CD4-positive, alpha-beta memory T cell (primary cell): ENCODE measurements around the gene FAM168B. TPM values are rescaled to one million over a fixed set of nuclear protein-coding genes. Genes with fewer than 3 reads are reported as not detected.

Experiments used
- CTCF ChIA-PET: fragments of 350-600 bp; sonication (Branson Sonifier 250); formaldehyde crosslinking; loops from one replicate; lab custom pipeline; 2021; ENCODE audit warnings: inconsistent platforms; ENCODE audit not compliant: partially characterized antibody; lab: Charles Lee
- POLR2A ChIA-PET: fragments of 350-600 bp; sonication (Branson Sonifier 250); formaldehyde crosslinking; loops from one replicate; lab custom pipeline; 2021; ENCODE audit not compliant: partially characterized antibody; lab: Charles Lee
- DNase-seq, 5 donors: peaks; one replicate each; pipeline versions ENCODE4 v3.0.0 to v3.0.0-alpha.2; 2020 to 2022; ENCODE audit warnings: mixed read lengths in 1 of 5
- H3K27ac ChIP-seq: one replicate; pipeline ENCODE4 v1.7.0; 2013; ENCODE audit warnings: low read depth, low read length
- H3K27me3 ChIP-seq: 2 replicates; pipeline ENCODE4 v1.7.0; 2013; ENCODE audit warnings: mild to moderate bottlenecking, low read length, moderate library complexity; ENCODE audit not compliant: insufficient read depth
- H3K36me3 ChIP-seq: 2 replicates; pipeline ENCODE4 v1.7.0; 2013; ENCODE audit warnings: mild to moderate bottlenecking, low read length, moderate library complexity; ENCODE audit not compliant: insufficient read depth
- H3K4me1 ChIP-seq: 2 replicates; pipeline ENCODE4 v1.7.0; 2013; ENCODE audit warnings: mild to moderate bottlenecking, low read length, moderate library complexity; ENCODE audit not compliant: insufficient read depth
- H3K4me3 ChIP-seq, 2 donors: one replicate each; pipeline ENCODE4 v1.7.0; 2013; ENCODE audit warnings: low read length in 2 of 2, mild to moderate bottlenecking in 1 of 2
- H3K9me3 ChIP-seq, 2 donors: one replicate each; pipeline ENCODE4 v1.7.0; 2013; ENCODE audit warnings: low read length in 2 of 2, control low read depth in 1 of 2; ENCODE audit not compliant: control insufficient read depth in 1 of 2
- H3K27ac Mint-ChIP-seq, 7 donors: one replicate each; pipeline ENCODE4 v1.8.0; 2020 to 2021; ENCODE audit warnings: mixed read lengths in 7 of 7, mild to moderate bottlenecking in 6 of 7, inconsistent platforms in 3 of 7, moderate library complexity in 3 of 7
- H3K27me3 Mint-ChIP-seq, 2 donors: one replicate each; pipeline ENCODE4 v1.8.0; 2020 to 2021; ENCODE audit warnings: mixed read lengths in 2 of 2
- H3K36me3 Mint-ChIP-seq, 2 donors: one replicate each; pipeline ENCODE4 v1.8.0; 2020 to 2021; ENCODE audit warnings: mixed read lengths in 2 of 2, inconsistent platforms in 1 of 2, mild to moderate bottlenecking in 1 of 2
- H3K4me1 Mint-ChIP-seq, 4 donors: one replicate each; pipeline ENCODE4 v1.8.0; 2020 to 2021; ENCODE audit warnings: mixed read lengths in 4 of 4, mild to moderate bottlenecking in 1 of 4
- H3K4me3 Mint-ChIP-seq, 8 donors: one replicate each; pipeline ENCODE4 v1.8.0; 2020 to 2021; ENCODE audit warnings: mixed read lengths in 8 of 8, mild to moderate bottlenecking in 7 of 8, moderate library complexity in 6 of 8, inconsistent platforms in 3 of 8
- H3K9me3 Mint-ChIP-seq, 8 donors: one replicate each; pipeline ENCODE4 v1.8.0; 2020 to 2021; ENCODE audit warnings: mixed read lengths in 8 of 8, mild to moderate bottlenecking in 5 of 8, inconsistent platforms in 3 of 8, moderate library complexity in 1 of 8
- intact Hi-C: fragments of 100-400 bp; cut with micrococcal nuclease; formaldehyde crosslinking; loops from one replicate; pipeline ENCODE4 v1.15.1; 2023
- polyA plus RNA-seq, 2 donors: library from polyadenylated mRNA; unstranded; fragments of 300-500 nt; fragmentation: Illumina TruSeq; gene quantifications; one replicate each; pipeline ENCODE4 v1.2.3, GENCODE V29; 2021
- total RNA-seq, 2 experiments: library from RNA; stranded (reverse); gene quantifications; one replicate each; pipeline ENCODE4 v1.2.3, GENCODE V29; 2021

The FAM168B gene
- total and polyA plus RNA-seq, 4 experiments from 2014 or later = 17.4 to 81.0 (median 58.3) TPM

DNA sequence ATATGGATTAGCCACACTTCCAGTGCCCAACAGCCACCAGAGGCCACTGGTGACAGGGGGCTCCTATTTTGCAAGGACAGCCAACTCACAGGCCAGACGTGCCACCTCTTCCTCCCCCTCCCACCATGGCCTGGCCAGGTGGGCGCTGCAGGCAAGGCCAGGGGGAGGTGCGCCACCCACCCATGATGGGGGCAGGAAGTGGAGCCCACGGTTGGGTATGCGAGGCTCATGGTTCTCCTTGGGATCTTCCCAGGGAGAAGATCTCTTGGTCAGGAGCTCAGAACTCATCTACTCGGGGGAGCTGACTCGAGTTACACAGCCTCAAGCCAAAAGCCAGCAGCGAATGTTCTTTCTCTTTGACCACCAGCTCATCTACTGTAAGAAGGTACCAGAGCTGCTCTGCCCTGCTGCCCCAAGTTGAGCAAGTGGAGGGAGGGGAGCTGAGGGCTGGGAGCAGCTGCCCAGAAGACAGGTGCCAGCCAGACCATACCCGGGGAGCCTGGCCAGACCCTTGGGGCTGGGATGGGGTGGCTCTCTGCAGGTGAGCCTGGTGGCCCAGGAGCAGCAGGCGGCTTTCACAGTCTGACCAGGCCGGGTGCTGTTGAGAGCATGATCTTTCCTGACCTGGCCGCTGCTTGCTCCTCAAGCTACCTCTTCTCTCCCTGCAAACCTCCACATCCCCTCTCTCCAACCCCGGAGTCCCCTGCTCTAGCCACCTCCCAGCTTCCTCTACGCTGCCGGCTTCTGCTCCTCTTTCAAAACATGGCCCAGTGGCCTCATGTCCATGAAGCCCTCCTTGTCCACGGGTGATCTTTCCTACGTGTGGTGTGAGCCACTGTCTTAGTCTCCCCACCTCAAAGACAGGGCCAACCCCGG is 49.8 kb downstream of the FAM168B start:
- peak overlapping the region in 3 of 7 donors; percentile 22 to 66 (median 42) for H3K27ac Mint-ChIP-seq
- H3K27me3 Mint-ChIP-seq = peaks cover 0 to 1% of the 10 kb centered on the region in 2 donors
- H3K4me1 ChIP-seq = peaks cover 39% of the 10 kb centered on the region
- peaks cover 9% of the 10 kb centered on the region for H3K36me3 ChIP-seq
- no peak overlapping the region for H3K4me3 Mint-ChIP-seq
- ChIA-PET CTCF (no interaction called here), POLR2A (no interaction called here)
- no peaks in the 10 kb centered on the region for H3K27me3 ChIP-seq
- H3K36me3 Mint-ChIP-seq = peaks cover 11 to 17% of the 10 kb centered on the region in 2 donors
- no peak overlapping the region for H3K27ac ChIP-seq
- peaks cover 15 to 35% (median 23%) of the 10 kb centered on the region in 4 donors for H3K4me1 Mint-ChIP-seq
- DNase-seq = no peak
- no peaks in the 10 kb centered on the region for H3K9me3 Mint-ChIP-seq
- intact Hi-C loops = no loop called here
- no peak overlapping the region for H3K4me3 ChIP-seq
- no peaks in the 10 kb centered on the region for H3K9me3 ChIP-seq

DNA sequence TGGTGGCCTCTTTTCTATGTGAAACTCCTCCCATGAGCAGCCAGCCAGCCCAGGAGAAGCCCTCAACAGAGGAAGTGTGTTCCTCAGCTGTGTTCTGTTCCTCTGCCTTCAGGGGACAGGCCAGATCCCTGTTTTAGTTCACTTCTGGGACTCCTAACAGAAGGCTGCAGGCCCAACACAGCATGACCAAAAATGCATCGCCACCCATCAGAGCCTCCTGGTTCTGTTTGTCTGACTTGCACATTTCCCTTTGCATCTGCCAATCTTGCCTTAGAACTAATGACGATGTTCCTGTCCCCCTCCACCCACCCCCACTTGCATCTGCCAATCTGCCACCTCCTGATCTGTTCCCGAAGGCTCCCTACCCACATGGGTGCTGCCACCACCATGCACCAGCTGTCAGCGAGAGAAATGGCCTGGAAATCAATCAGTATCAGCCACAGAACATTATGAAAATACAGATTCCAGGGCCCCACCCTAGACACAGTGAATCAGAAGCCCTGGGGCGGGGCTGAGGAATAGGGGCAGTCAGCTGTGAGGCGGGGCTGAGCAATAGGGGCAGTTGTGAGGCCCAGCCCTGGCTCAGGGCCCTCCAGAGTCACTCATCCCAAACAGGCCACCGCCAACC is 51.0 kb downstream of the FAM168B start:
- Histone ChIP-seq H3K4me1 (peaks cover 39% of the 10 kb centered on the region), H3K27ac (no peak overlapping the region), H3K9me3 (no peaks in the 10 kb centered on the region), H3K4me3 (no peak overlapping the region), H3K36me3 (peaks cover 3% of the 10 kb centered on the region), H3K27me3 (no peaks in the 10 kb centered on the region)
- peaks cover 1 to 3% of the 10 kb centered on the region in 2 donors for H3K27me3 Mint-ChIP-seq
- no peaks in the 10 kb centered on the region for H3K9me3 Mint-ChIP-seq
- peak overlapping the region in 5 of 7 donors; percentile 8 to 80 (median 32) for H3K27ac Mint-ChIP-seq
- peaks cover under 1 to 6% of the 10 kb centered on the region in 2 donors for H3K36me3 Mint-ChIP-seq
- POLR2A ChIA-PET = interaction anchor here (1.0 to 3.2 kb wide), 2 partner anchors 48 to 51 kb away, joined by 3 to 14 read pairs; partner anchors contain the start of gene FAM168B
- peak overlapping the region in 5 of 8 donors; percentile 24 to 92 (median 85) for H3K4me3 Mint-ChIP-seq
- H3K4me1 Mint-ChIP-seq = peaks cover 16 to 39% (median 28%) of the 10 kb centered on the region in 4 donors
- no peak for DNase-seq
- intact Hi-C loops = no loop called here
- CTCF ChIA-PET = interaction anchor here (1.2 to 1.4 kb wide), 3 partner anchors 122 to 247 kb away, joined by 3 to 5 read pairs (median 4); no protein-coding TSS in a partner anchor

DNA sequence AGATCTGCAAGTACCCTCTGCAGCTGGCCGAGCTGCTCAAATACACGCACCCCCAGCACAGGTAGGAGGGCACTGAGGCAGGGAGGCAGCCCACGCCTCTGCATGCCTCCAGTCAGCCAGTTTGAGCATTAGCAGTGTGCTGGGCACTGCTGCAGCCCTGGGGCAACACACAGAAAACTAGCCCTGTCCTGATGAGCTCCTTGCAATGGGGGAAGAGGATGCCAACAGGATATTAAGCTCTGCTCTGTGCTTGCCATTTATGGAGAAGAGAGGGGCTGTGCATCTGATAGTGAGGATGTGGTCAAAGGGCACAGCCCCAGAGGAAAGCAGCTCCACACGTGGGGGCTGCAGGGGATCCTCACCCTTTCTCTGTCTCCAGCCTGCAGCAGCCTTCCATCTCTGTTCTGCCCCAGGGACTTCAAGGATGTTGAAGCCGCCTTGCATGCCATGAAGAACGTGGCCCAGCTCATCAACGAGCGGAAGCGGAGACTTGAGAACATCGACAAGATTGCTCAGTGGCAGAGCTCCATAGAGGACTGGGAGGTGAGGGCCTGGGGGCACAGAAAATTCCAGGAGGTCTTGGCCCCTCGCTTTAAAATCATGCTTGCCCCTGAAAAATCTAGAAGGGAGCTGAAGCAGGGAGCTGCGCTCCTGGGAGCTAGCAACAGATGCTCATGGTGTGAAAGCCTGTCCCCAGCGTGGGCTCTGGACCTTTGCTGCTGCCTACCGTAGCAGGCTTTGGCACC is 51.7 kb downstream of the FAM168B start:
- peaks cover 39% of the 10 kb centered on the region for H3K4me1 ChIP-seq
- no peaks in the 10 kb centered on the region for H3K36me3 ChIP-seq
- Mint-ChIP-seq H3K4me3 (peak overlapping the region; percentile 78 to 92 (median 84)), H3K36me3 (peaks cover 0 to under 1% of the 10 kb centered on the region in 2 donors), H3K4me1 (peaks cover 16 to 39% (median 28%) of the 10 kb centered on the region in 4 donors), H3K9me3 (no peaks in the 10 kb centered on the region), H3K27ac (peak overlapping the region in 6 of 7 donors; percentile 26 to 89 (median 75)), H3K27me3 (peaks cover 1 to 3% of the 10 kb centered on the region in 2 donors)
- ChIA-PET POLR2A (interaction anchor here (1.0 to 3.2 kb wide), 3 partner anchors 31 to 51 kb away, joined by 3 to 14 read pairs (median 6); partner anchors contain the start of gene FAM168B), CTCF (interaction anchor here (0.7 to 1.4 kb wide), 8 partner anchors 15 to 246 kb away, joined by 3 to 5 read pairs (median 3); no protein-coding TSS in a partner anchor)
- H3K9me3 ChIP-seq = no peaks in the 10 kb centered on the region
- H3K4me3 ChIP-seq = peak overlapping the region; percentile 34 to 45
- no peaks in the 10 kb centered on the region for H3K27me3 ChIP-seq
- intact Hi-C loops = no loop called here
- DNase-seq = no peak
- no peak overlapping the region for H3K27ac ChIP-seq

DNA sequence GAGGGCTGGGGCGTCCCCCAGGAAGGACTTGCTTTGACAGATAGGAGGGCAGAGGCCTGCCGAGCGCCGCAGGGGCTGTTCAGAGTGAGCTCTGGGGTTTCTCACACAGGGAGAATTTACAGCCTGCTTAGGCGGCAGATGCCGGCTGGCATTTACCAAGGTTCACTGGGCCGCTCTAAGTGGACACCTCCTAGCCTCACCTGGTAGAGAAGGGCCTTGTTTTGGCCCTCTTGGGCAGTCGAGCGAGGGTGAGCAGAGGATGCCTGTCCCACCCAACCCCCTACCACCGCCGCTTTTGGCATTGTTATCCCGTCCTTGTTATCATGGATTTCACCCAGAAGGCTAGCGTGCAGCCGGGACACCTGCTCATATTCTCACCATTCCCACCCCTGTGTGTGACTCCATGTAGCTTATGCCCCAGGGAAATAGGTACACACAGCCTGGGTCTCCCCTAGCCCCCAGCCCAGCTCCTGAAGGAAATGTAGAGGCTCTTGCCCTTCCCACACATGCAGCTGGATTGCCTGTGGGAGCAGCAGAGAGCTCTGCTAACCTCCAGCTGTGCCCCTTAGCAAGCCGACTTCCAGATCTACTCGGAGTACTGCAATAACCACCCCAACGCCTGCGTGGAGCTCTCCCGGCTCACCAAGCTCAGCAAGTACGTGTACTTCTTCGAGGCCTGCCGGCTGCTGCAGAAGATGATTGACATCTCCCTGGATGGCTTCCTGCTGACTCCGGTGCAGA is 52.4 kb downstream of the FAM168B start:
- no peak for DNase-seq
- Mint-ChIP-seq H3K9me3 (no peaks in the 10 kb centered on the region), H3K4me1 (peaks cover 16 to 45% (median 28%) of the 10 kb centered on the region in 4 donors), H3K27ac (peak overlapping the region; percentile 15 to 89 (median 75)), H3K27me3 (peaks cover 4 to 5% of the 10 kb centered on the region in 2 donors), H3K4me3 (peak overlapping the region; percentile 78 to 92 (median 84)), H3K36me3 (no peaks in the 10 kb centered on the region)
- ChIA-PET POLR2A (interaction anchor here (1.3 to 3.2 kb wide), 2 partner anchors 30 to 52 kb away, joined by 6 to 14 read pairs; partner anchors contain the start of gene FAM168B), CTCF (interaction anchor here (0.7 to 1.4 kb wide), 8 partner anchors 16 to 245 kb away, joined by 3 to 5 read pairs (median 3); no protein-coding TSS in a partner anchor)
- no peaks in the 10 kb centered on the region for H3K36me3 ChIP-seq
- intact Hi-C loops = no loop called here
- H3K9me3 ChIP-seq = no peaks in the 10 kb centered on the region
- H3K27ac ChIP-seq = no peak overlapping the region
- H3K4me3 ChIP-seq = peak overlapping the region; percentile 34 to 45
- H3K27me3 ChIP-seq = no peaks in the 10 kb centered on the region
- peaks cover 39% of the 10 kb centered on the region for H3K4me1 ChIP-seq

DNA sequence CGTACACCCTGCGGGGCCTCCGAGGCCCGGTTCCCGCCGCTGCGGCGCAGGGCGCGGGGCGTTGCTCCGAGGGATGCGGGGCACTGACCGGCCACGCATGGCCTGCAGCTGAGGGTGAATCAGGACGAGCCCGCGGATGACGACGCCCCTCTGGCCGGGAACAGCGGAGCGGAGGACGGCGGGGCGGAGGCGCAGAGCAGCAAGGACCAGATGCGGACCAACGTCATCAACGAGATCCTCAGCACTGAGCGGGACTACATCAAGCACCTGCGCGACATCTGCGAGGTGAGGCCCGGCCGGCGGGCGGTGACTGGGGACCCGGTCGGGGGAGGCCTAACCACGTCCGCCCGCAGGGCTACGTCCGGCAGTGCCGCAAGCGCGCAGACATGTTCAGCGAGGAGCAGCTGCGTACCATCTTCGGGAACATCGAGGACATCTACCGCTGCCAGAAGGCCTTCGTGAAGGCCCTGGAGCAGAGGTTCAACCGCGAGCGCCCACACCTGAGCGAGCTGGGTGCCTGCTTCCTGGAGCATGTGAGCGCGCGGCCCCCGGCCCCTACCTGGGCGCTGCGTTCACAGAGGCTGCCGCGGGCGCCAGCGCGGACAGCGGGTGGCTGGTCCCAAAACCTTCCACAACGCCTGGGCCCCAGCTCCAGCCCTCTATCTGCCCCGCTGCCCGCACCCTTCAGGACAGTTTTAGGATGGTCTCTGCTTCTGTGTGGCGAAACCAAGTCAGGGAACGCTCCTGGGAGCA is 53.2 kb downstream of the FAM168B start:
- Histone ChIP-seq H3K4me1 (peaks cover 43% of the 10 kb centered on the region), H3K4me3 (peak overlapping the region in 1 of 2 donors; percentile 45), H3K9me3 (no peaks in the 10 kb centered on the region), H3K27ac (no peak overlapping the region), H3K27me3 (no peaks in the 10 kb centered on the region), H3K36me3 (no peaks in the 10 kb centered on the region)
- peak in 4 of 5 donors; percentile 22 to 54 (median 37) for DNase-seq
- Mint-ChIP-seq H3K4me1 (peaks cover 16 to 49% (median 28%) of the 10 kb centered on the region in 4 donors), H3K9me3 (no peaks in the 10 kb centered on the region), H3K4me3 (peak overlapping the region; percentile 78 to 92 (median 84)), H3K27me3 (peaks cover 4 to 5% of the 10 kb centered on the region in 2 donors), H3K27ac (no peak overlapping the region), H3K36me3 (no peaks in the 10 kb centered on the region)
- ChIA-PET CTCF (no interaction called here), POLR2A (interaction anchor here (3.2 kb wide), 1 partner anchor 53 kb away, joined by 14 read pairs; the partner anchor contains the start of gene FAM168B)
- intact Hi-C loops = no loop called here
